ENCODE data around the gene PRDM15. TPM values are rescaled to one million over a fixed set of nuclear protein-coding genes. Genes with fewer than 3 reads are reported as not detected.

The PRDM15 gene
- polyA plus RNA-seq, 1 experiment = 5.1 TPM

- Histone ChIP-seq H3K9me3 (ENCODE audit: control insufficient read depth, insufficient read depth, low read length) (no peaks in the 10 kb centered on the region; the same call in 1 of the 2 replicates), H3K4me3 (ENCODE audit: low read depth, low read length) (no peak overlapping the region), H3K27ac (ENCODE audit: low read depth, low read length) (no peak overlapping the region), H3K27me3 (ENCODE audit: control insufficient read depth, insufficient read depth, low read length) (no peaks in the 10 kb centered on the region)
- no peak for DNase-seq (ENCODE audit: low read depth, low spot score)
- POLR2A ChIA-PET = interaction anchor here (1.5 kb wide), 1 partner anchor 9 kb away, joined by 3 read pairs; no protein-coding TSS in a partner anchor
- CTCF ChIA-PET = interaction anchor here (1.4 kb wide), 1 partner anchor 78 kb away, joined by 4 read pairs; no protein-coding TSS in a partner anchor
- TF ChIP-seq CTCF (IDR thresholded peaks at IDR 0.05; ENCODE audit: low read depth, low read length) = no peak
These were observed 15.4 kb upstream of the PRDM15 start for GRCh38 chr21:41894511-41894910.

GRCh38 chr21:41892726-41893125 is 13.6 kb upstream of the PRDM15 start:
- H3K4me3 ChIP-seq (ENCODE audit: low read depth, low read length) = no peak overlapping the region
- DNase-seq (ENCODE audit: low read depth, low spot score) = no peak
- POLR2A ChIA-PET = no interaction called here
- H3K27ac ChIP-seq (ENCODE audit: low read depth, low read length) = no peak overlapping the region
- CTCF ChIA-PET = no interaction called here
- H3K27me3 ChIP-seq (ENCODE audit: control insufficient read depth, insufficient read depth, low read length) = no peaks in the 10 kb centered on the region
- no peaks in the 10 kb centered on the region; the same call in 1 of the 2 replicates for H3K9me3 ChIP-seq (ENCODE audit: control insufficient read depth, insufficient read depth, low read length)
- no peak for TF ChIP-seq CTCF (IDR thresholded peaks at IDR 0.05; ENCODE audit: low read depth, low read length)

GRCh38 chr21:41891132-41891531 is 12.0 kb upstream of the PRDM15 start:
- CTCF ChIA-PET = no interaction called here
- Histone ChIP-seq H3K4me3 (ENCODE audit: low read depth, low read length) (no peak overlapping the region), H3K9me3 (ENCODE audit: control insufficient read depth, insufficient read depth, low read length) (no peaks in the 10 kb centered on the region; the same call in 1 of the 2 replicates), H3K27ac (ENCODE audit: low read depth, low read length) (no peak overlapping the region), H3K27me3 (ENCODE audit: control insufficient read depth, insufficient read depth, low read length) (no peaks in the 10 kb centered on the region)
- no peak for TF ChIP-seq CTCF (IDR thresholded peaks at IDR 0.05; ENCODE audit: low read depth, low read length)
- DNase-seq (ENCODE audit: low read depth, low spot score) = no peak
- POLR2A ChIA-PET = no interaction called here

- POLR2A ChIA-PET = no interaction called here
- no peaks in the 10 kb centered on the region; the same call in 1 of the 2 replicates for H3K9me3 ChIP-seq (ENCODE audit: control insufficient read depth, insufficient read depth, low read length)
- H3K4me3 ChIP-seq (ENCODE audit: low read depth, low read length) = no peak overlapping the region
- CTCF ChIA-PET = no interaction called here
- DNase-seq (ENCODE audit: low read depth, low spot score) = no peak
- H3K27ac ChIP-seq (ENCODE audit: low read depth, low read length) = no peak overlapping the region
- no peak for TF ChIP-seq CTCF (IDR thresholded peaks at IDR 0.05; ENCODE audit: low read depth, low read length)
- no peaks in the 10 kb centered on the region for H3K27me3 ChIP-seq (ENCODE audit: control insufficient read depth, insufficient read depth, low read length)
These were observed 11.2 kb upstream of the PRDM15 start for GRCh38 chr21:41890355-41890754.

- H3K27me3 ChIP-seq (ENCODE audit: control insufficient read depth, insufficient read depth, low read length) = no peaks in the 10 kb centered on the region
- CTCF ChIA-PET = no interaction called here
- no peak overlapping the region for H3K27ac ChIP-seq (ENCODE audit: low read depth, low read length)
- no peaks in the 10 kb centered on the region; the same call in 1 of the 2 replicates for H3K9me3 ChIP-seq (ENCODE audit: control insufficient read depth, insufficient read depth, low read length)
- no peak for TF ChIP-seq CTCF (IDR thresholded peaks at IDR 0.05; ENCODE audit: low read depth, low read length)
- POLR2A ChIA-PET = no interaction called here
- DNase-seq (ENCODE audit: low read depth, low spot score) = no peak
- H3K4me3 ChIP-seq (ENCODE audit: low read depth, low read length) = no peak overlapping the region
These were observed 9.7 kb upstream of the PRDM15 start for GRCh38 chr21:41888749-41889376.
